ENCODE data around the gene YPEL2.

YPEL2 gene

GRCh38 chr17:59357219-59357697, 25.8 kb downstream of the YPEL2 start:
- no peak for DNase-seq

- no peak for DNase-seq
Measured at GRCh38 chr17:59357929-59358328, 26.5 kb downstream of the YPEL2 start.

- DNase-seq, result no peak
Measured at GRCh38 chr17:59361386-59361785, 29.9 kb downstream of the YPEL2 start.

GRCh38 chr17:59361916-59362810, 30.7 kb downstream of the YPEL2 start:
- no peak for DNase-seq

- DNase-seq, result no peak
Measured at GRCh38 chr17:59362811-59363205, 31.4 kb downstream of the YPEL2 start.

- DNase-seq, result no peak
Measured at GRCh38 chr17:59365383-59365981, 34.0 kb downstream of the YPEL2 start.

GRCh38 chr17:59366040-59366757, 34.7 kb downstream of the YPEL2 start:
- no peak for DNase-seq

GRCh38 chr17:59366773-59367656, 35.6 kb downstream of the YPEL2 start:
- DNase-seq, result no peak

- DNase-seq, result no peak
Measured at GRCh38 chr17:59367657-59368045, 36.2 kb downstream of the YPEL2 start.

GRCh38 chr17:59368218-59368857, 36.9 kb downstream of the YPEL2 start:
- DNase-seq, result no peak

- no peak for DNase-seq
Measured at GRCh38 chr17:59369031-59369975, 37.8 kb downstream of the YPEL2 start.

GRCh38 chr17:59370593-59371299, 39.3 kb downstream of the YPEL2 start:
- DNase-seq, result no peak

GRCh38 chr17:59371416-59372100, 40.1 kb downstream of the YPEL2 start:
- DNase-seq, result no peak

GRCh38 chr17:59372138-59372751, 40.8 kb downstream of the YPEL2 start:
- DNase-seq, result no peak

- no peak for DNase-seq
Measured at GRCh38 chr17:59373882-59374495, 42.5 kb downstream of the YPEL2 start.

GRCh38 chr17:59374612-59375011, 43.2 kb downstream of the YPEL2 start:
- no peak for DNase-seq

- no peak for DNase-seq
Measured at GRCh38 chr17:59375857-59376256, 44.4 kb downstream of the YPEL2 start.

- no peak for DNase-seq
Measured at GRCh38 chr17:59376506-59376905, 45.1 kb downstream of the YPEL2 start.

- DNase-seq, result no peak
Measured at GRCh38 chr17:59377410-59377809, 46.0 kb downstream of the YPEL2 start.
